Trophoblast cell (in vitro differentiated cells and primary cell): ENCODE measurements around the gene CREB3L4.
"Not testable (repeated sequence)": the region's sequence is repeated elsewhere in the genome, so short reads cannot be mapped to it uniquely, and the experiment has no call there.

Experiments used
- DNase-seq, 2 donors: peaks; one replicate each; pipeline ENCODE4 v3.0.0-alpha.2; 2016
- H2AFZ ChIP-seq: 2 replicates; pipeline ENCODE4 v1.6.1; 2013; ENCODE audit warnings: low read length, moderate library complexity, mild to moderate bottlenecking; ENCODE audit not compliant: insufficient read depth, poor library complexity
- H2AK5ac ChIP-seq: 2 replicates; pipeline ENCODE4 v1.6.1; 2013; ENCODE audit warnings: mild to moderate bottlenecking, low read length
- H2BK120ac ChIP-seq: 2 replicates; pipeline ENCODE4 v1.6.1; 2013; ENCODE audit warnings: low read length, mild to moderate bottlenecking, moderate library complexity; ENCODE audit not compliant: insufficient read depth, poor library complexity
- H2BK12ac ChIP-seq: 2 replicates; pipeline ENCODE4 v1.6.1; 2013; ENCODE audit warnings: mild to moderate bottlenecking, low read length, moderate library complexity
- H2BK5ac ChIP-seq: 2 replicates; pipeline ENCODE4 v1.6.1; 2013; ENCODE audit warnings: low read length, low read depth, moderate library complexity, mild to moderate bottlenecking; ENCODE audit not compliant: poor library complexity
- H3K14ac ChIP-seq: 2 replicates; pipeline ENCODE4 v1.6.1; 2013; ENCODE audit warnings: mild to moderate bottlenecking, low read length
- H3K18ac ChIP-seq: 2 replicates; pipeline ENCODE4 v1.6.1; 2013; ENCODE audit warnings: mild to moderate bottlenecking, low read length
- H3K23ac ChIP-seq: 2 replicates; pipeline ENCODE4 v1.6.1; 2013; ENCODE audit warnings: low read length
- H3K27ac ChIP-seq: 2 replicates; pipeline ENCODE4 v1.5.1; 2013; ENCODE audit warnings: low read depth, mild to moderate bottlenecking, inconsistent platforms, low read length, moderate library complexity
- H3K27me3 ChIP-seq: 2 replicates; pipeline ENCODE4 v1.6.1; 2013; ENCODE audit warnings: inconsistent platforms, mild to moderate bottlenecking, low read length, moderate library complexity; ENCODE audit not compliant: insufficient read depth
- H3K36me3 ChIP-seq, 2 experiments: 1 replicate in 1 of 2; 2 replicates in 1 of 2; pipeline ENCODE4 v1.6.1; 2013; ENCODE audit warnings: low read length in 2 of 2, mild to moderate bottlenecking in 2 of 2, moderate library complexity in 1 of 2; ENCODE audit not compliant: insufficient read depth in 2 of 2, control insufficient read depth in 1 of 2
- H3K4ac ChIP-seq: 2 replicates; pipeline ENCODE4 v1.6.1; 2013; ENCODE audit warnings: low read depth, mild to moderate bottlenecking, low read length, moderate library complexity
- H3K4me1 ChIP-seq, 2 experiments: 1 replicate in 1 of 2; 2 replicates in 1 of 2; pipeline ENCODE4 v1.6.1; 2013; ENCODE audit warnings: low read length in 2 of 2, mild to moderate bottlenecking in 2 of 2, moderate library complexity in 1 of 2; ENCODE audit not compliant: insufficient read depth in 2 of 2, control insufficient read depth in 1 of 2
- H3K4me2 ChIP-seq: 2 replicates; pipeline ENCODE4 v1.6.1; 2013; ENCODE audit warnings: inconsistent platforms, mild to moderate bottlenecking, low read length, moderate library complexity
- H3K4me3 ChIP-seq: 2 replicates; pipeline ENCODE4 v1.5.1; 2013; ENCODE audit warnings: mild to moderate bottlenecking, low read depth, low read length, inconsistent platforms
- H3K79me1 ChIP-seq: one replicate; pipeline ENCODE4 v1.6.1; 2013; ENCODE audit warnings: low read length
- H3K79me2 ChIP-seq: 2 replicates; pipeline ENCODE4 v1.6.1; 2013; ENCODE audit warnings: low read length, mild to moderate bottlenecking; ENCODE audit not compliant: control insufficient read depth, insufficient read depth, poor library complexity
- H3K9ac ChIP-seq: 2 replicates; pipeline ENCODE4 v1.6.1; 2013; ENCODE audit warnings: mild to moderate bottlenecking, low read length
- H3K9me3 ChIP-seq: 2 replicates; pipeline ENCODE4 v1.6.1; 2013; ENCODE audit warnings: low read depth, mild to moderate bottlenecking, control low read depth, inconsistent platforms, low read length; ENCODE audit not compliant: insufficient read depth
- H4K12ac ChIP-seq: 2 replicates; pipeline ENCODE4 v1.6.1; 2013; ENCODE audit warnings: low read depth, mild to moderate bottlenecking, low read length, moderate library complexity
- H4K8ac ChIP-seq: 2 replicates; pipeline ENCODE4 v1.6.1; 2013; ENCODE audit warnings: low read depth, mild to moderate bottlenecking, low read length, moderate library complexity
- H4K91ac ChIP-seq: one replicate; pipeline ENCODE4 v1.6.1; 2013; ENCODE audit warnings: low read depth, mild to moderate bottlenecking, low read length, moderate library complexity
- WGBS: extraction: QIAGEN DNeasy Blood & Tissue Kit; methylation state at CpG from one replicate; pipeline ENCODE4 v1.1.7; 2013; ENCODE audit warnings: missing lambda C conversion rate; ENCODE audit not compliant: insufficient read length, insufficient coverage; ENCODE audit errors: extremely low coverage; 5-methylcytosine and 5-hydroxymethylcytosine counted together

Gene CREB3L4

GRCh38 chr1:154012129-154012528, 44.4 kb downstream of the CREB3L4 start:
- Histone ChIP-seq H4K91ac (no peak overlapping the region), H3K18ac (no peak overlapping the region), H3K27ac (no peak overlapping the region), H3K36me3 (no peaks in the 10 kb centered on the region), H2AFZ (no peak overlapping the region), H3K4me1 (no peaks in the 10 kb centered on the region), H3K79me1 (no peaks in the 10 kb centered on the region), H3K14ac (no peak overlapping the region), H3K9ac (no peak overlapping the region), H3K9me3 (no peaks in the 10 kb centered on the region), H3K23ac (no peak overlapping the region), H3K4me2 (no peak overlapping the region), H3K4ac (no peak overlapping the region), H3K27me3 (no peaks in the 10 kb centered on the region), H2BK5ac (no peak overlapping the region), H2BK12ac (no peak overlapping the region), H3K4me3 (no peak overlapping the region), H4K12ac (no peak overlapping the region), H2BK120ac (no peak overlapping the region), H2AK5ac (no peak overlapping the region), H4K8ac (no peak overlapping the region), H3K79me2 (no peaks in the 10 kb centered on the region)
- no CpG with 5 or more reads among the region's 1 CpG for WGBS
- no peak for DNase-seq

GRCh38 chr1:154012543-154012942, 44.8 kb downstream of the CREB3L4 start:
- H3K9me3 ChIP-seq, H4K12ac ChIP-seq, H3K4ac ChIP-seq, H3K18ac ChIP-seq, H3K23ac ChIP-seq, H2AFZ ChIP-seq, H3K4me3 ChIP-seq, H3K27ac ChIP-seq, H3K27me3 ChIP-seq, H2BK5ac ChIP-seq, H3K9ac ChIP-seq, H3K79me1 ChIP-seq, H3K14ac ChIP-seq, H3K4me1 ChIP-seq, H4K91ac ChIP-seq, H3K4me2 ChIP-seq, H2AK5ac ChIP-seq, H4K8ac ChIP-seq, H2BK12ac ChIP-seq, H3K36me3 ChIP-seq, H3K79me2 ChIP-seq, H2BK120ac ChIP-seq: not testable (repeated sequence)
- WGBS = no CpG with 5 or more reads among the region's 14 CpGs
- DNase-seq = peak in 1 of 2 donors; percentile 34

GRCh38 chr1:154014154-154014907, 46.6 kb downstream of the CREB3L4 start:
- H3K79me1 ChIP-seq = no peaks in the 10 kb centered on the region
- no peaks in the 10 kb centered on the region for H3K79me2 ChIP-seq
- no peaks in the 10 kb centered on the region for H3K9me3 ChIP-seq
- no peak overlapping the region for H3K23ac ChIP-seq
- H4K91ac ChIP-seq = no peak overlapping the region
- no CpG with 5 or more reads among the region's 3 CpGs for WGBS
- no peak for DNase-seq
- no peak overlapping the region for H3K4me3 ChIP-seq
- H2BK120ac ChIP-seq = no peak overlapping the region
- H3K4ac ChIP-seq = no peak overlapping the region
- no peak overlapping the region for H2BK5ac ChIP-seq
- H2AK5ac ChIP-seq = no peak overlapping the region
- H3K9ac ChIP-seq = no peak overlapping the region
- H3K27ac ChIP-seq = no peak overlapping the region
- H4K8ac ChIP-seq = no peak overlapping the region
- no peak overlapping the region for H4K12ac ChIP-seq
- H3K4me1 ChIP-seq = no peaks in the 10 kb centered on the region
- H3K18ac ChIP-seq = no peak overlapping the region
- no peak overlapping the region for H2AFZ ChIP-seq
- H3K36me3 ChIP-seq = no peaks in the 10 kb centered on the region
- no peak overlapping the region for H3K14ac ChIP-seq
- no peak overlapping the region for H2BK12ac ChIP-seq
- no peak overlapping the region for H3K4me2 ChIP-seq
- no peaks in the 10 kb centered on the region for H3K27me3 ChIP-seq

GRCh38 chr1:154019269-154019668, 51.6 kb downstream of the CREB3L4 start:
- Histone ChIP-seq H3K27me3 (no peaks in the 10 kb centered on the region), H3K4ac (no peak overlapping the region), H3K14ac (no peak overlapping the region), H3K4me1 (no peaks in the 10 kb centered on the region), H2BK120ac (no peak overlapping the region), H3K9ac (no peak overlapping the region), H2AK5ac (no peak overlapping the region), H3K4me3 (no peak overlapping the region), H2AFZ (no peak overlapping the region), H4K12ac (no peak overlapping the region), H4K91ac (no peak overlapping the region), H3K23ac (no peak overlapping the region), H3K36me3 (no peaks in the 10 kb centered on the region), H3K9me3 (no peaks in the 10 kb centered on the region), H3K27ac (no peak overlapping the region), H2BK5ac (no peak overlapping the region), H3K79me1 (no peaks in the 10 kb centered on the region), H3K18ac (no peak overlapping the region), H3K79me2 (no peaks in the 10 kb centered on the region), H4K8ac (no peak overlapping the region), H3K4me2 (no peak overlapping the region), H2BK12ac (no peak overlapping the region)
- WGBS = no CpG with 5 or more reads among the region's 4 CpGs
- DNase-seq = no peak
